Measurements from ENCODE around the gene PAX5. TPM values are rescaled to one million over a fixed set of nuclear protein-coding genes. Genes with fewer than 3 reads are reported as not detected.

The PAX5 gene
- total RNA-seq, 1 donor from 2014 or later, result not detected

DNA sequence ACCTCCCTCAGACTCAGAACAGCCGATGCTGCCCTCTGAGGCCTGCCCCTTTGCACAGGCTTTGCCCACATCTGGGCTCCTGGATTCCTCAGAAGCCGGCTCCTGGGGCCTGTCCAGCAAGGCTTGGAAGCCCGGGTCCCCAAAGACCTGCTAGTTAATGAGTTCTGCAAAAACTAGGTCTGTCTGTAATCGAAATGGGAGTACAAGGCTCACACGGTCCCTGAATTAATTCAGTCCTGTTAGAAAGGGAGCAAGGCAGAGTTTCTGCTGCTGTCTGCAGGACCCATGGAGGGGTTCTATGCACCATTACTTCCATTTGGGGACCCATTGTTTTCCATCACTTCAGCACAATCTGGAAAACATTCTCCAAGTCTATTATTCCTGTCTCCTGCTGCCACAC lies 239.6 kb downstream of the PAX5 start:
- Histone ChIP-seq H3K36me3 (ENCODE audit: control insufficient read depth, insufficient read depth, low read length) (no peaks in the 10 kb centered on the region), H3K4me3 (ENCODE audit: low read depth, low read length) (no peak overlapping the region), H3K27me3 (ENCODE audit: control insufficient read depth, insufficient read depth, low read length) (peaks cover 4% of the 10 kb centered on the region)
- no peak for TF ChIP-seq CTCF (IDR thresholded peaks at IDR 0.05; ENCODE audit: insufficient read depth, low read length, poor library complexity, severe bottlenecking)
- DNase-seq (ENCODE audit: low read depth), result no peak

GRCh38 chr9:36793277-36793676 lies 240.8 kb downstream of the PAX5 start:
- Histone ChIP-seq H3K27me3 (ENCODE audit: control insufficient read depth, insufficient read depth, low read length) (no peaks in the 10 kb centered on the region), H3K4me3 (ENCODE audit: low read depth, low read length) (no peak overlapping the region), H3K36me3 (ENCODE audit: control insufficient read depth, insufficient read depth, low read length) (no peaks in the 10 kb centered on the region)
- peak; percentile 21 for TF ChIP-seq CTCF (IDR thresholded peaks at IDR 0.05; ENCODE audit: insufficient read depth, low read length, poor library complexity, severe bottlenecking)
- no peak for DNase-seq (ENCODE audit: low read depth)

DNA sequence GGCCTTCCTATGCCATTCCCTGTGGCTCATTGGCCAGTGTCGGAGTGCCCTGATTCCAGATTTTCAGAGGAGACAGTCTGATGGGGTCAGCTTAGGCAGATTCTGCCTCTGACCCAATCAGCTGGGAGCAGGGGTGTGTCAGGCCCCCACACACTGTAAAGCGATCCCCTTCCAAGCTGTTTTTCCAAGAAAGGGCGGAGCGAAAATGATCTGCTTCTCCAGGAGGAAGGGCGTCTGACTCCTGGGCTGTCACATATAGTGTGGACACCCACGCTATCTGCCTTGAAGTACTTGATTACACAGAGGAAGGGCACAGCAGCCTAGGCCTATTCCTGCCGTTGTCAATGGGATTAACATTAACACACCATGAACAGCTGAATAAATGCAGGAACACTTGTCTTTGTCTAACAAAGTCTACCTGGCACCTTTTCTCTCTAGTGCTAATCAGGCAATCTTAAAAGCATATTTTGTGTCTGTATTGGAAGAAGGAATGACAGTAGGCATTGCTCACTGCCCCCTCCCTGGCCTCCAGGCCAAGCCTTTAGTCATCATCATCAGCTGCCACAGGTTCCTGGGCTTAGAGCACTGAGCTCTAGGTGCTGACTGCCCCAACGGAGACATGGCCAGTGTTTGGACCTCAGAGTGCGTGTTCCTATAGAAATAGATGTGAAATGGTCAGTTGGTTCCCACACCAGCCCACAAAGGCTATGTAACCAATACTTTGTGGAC lies 242.7 kb downstream of the PAX5 start:
- TF ChIP-seq CTCF (IDR thresholded peaks at IDR 0.05; ENCODE audit: insufficient read depth, low read length, poor library complexity, severe bottlenecking), result no peak
- Histone ChIP-seq H3K27me3 (ENCODE audit: control insufficient read depth, insufficient read depth, low read length) (peaks cover 2% of the 10 kb centered on the region), H3K36me3 (ENCODE audit: control insufficient read depth, insufficient read depth, low read length) (no peaks in the 10 kb centered on the region), H3K4me3 (ENCODE audit: low read depth, low read length) (no peak overlapping the region)
- no peak for DNase-seq (ENCODE audit: low read depth)

DNA sequence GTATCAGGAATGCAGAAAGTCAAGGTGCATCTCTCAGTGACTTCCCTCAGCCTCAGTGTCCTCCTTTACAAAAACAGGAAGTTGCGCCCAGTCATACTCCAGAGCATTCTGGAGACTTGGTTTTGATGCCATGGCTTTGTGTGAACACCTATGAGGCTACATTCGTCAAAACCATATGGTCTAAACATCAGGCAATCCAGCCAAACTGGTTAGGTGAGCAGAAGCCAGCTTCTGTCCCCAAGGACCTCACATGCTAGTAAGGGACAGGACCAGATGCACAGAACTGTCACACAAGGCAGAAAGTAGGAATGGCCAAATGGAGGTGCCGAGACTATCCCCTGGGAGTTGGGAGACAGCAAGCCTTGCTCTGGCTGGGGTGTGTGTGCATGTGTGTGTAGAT lies 244.2 kb downstream of the PAX5 start:
- no peak for DNase-seq (ENCODE audit: low read depth)
- H3K27me3 ChIP-seq (ENCODE audit: control insufficient read depth, insufficient read depth, low read length), result peaks cover 2% of the 10 kb centered on the region
- no peaks in the 10 kb centered on the region for H3K36me3 ChIP-seq (ENCODE audit: control insufficient read depth, insufficient read depth, low read length)
- H3K4me3 ChIP-seq (ENCODE audit: low read depth, low read length), result no peak overlapping the region
- no peak for TF ChIP-seq CTCF (IDR thresholded peaks at IDR 0.05; ENCODE audit: insufficient read depth, low read length, poor library complexity, severe bottlenecking)

DNA sequence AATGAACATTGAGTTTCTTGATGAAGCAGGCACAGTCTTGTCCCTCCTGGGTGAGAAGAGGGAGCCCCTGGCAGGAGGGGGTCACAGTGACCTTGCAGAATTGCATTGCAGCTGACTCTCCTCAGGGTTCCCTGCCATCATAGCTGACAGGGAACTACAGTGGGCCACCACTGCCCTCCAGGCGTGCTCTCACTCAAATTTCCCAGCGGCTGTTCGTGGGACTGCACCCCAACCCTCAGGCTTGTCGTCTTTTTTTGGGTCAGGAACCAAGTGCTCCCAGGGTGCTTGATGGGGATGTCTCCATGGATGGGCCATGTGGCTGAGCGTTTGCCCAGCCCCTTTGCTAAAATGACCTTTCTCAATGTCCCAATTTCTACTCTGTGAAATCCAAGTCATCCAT lies 245.5 kb downstream of the PAX5 start:
- no peaks in the 10 kb centered on the region for H3K36me3 ChIP-seq (ENCODE audit: control insufficient read depth, insufficient read depth, low read length)
- no peak for DNase-seq (ENCODE audit: low read depth)
- H3K27me3 ChIP-seq (ENCODE audit: control insufficient read depth, insufficient read depth, low read length), result peaks cover 2% of the 10 kb centered on the region
- peak; percentile 17 for TF ChIP-seq CTCF (IDR thresholded peaks at IDR 0.05; ENCODE audit: insufficient read depth, low read length, poor library complexity, severe bottlenecking)
- no peak overlapping the region for H3K4me3 ChIP-seq (ENCODE audit: low read depth, low read length)

DNA sequence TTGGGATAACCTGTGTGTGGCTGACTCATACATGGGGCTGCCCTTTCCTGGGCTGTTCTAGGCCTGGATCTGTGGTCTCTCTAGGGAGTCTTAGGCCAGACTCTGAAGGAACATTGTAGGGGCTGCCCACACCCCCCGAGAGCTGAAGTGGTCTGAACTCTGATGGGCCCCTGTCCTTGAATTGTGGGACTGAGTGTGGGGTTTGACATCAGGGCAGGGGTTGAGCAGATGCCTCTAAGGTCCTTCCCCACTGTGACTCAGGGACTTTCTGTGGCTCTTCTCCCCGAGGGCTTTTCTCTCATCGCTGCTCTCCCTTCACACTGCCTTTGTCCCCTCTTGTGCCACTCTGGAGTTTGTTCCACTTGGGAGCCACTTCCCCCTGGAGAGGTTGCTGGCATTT lies 246.4 kb downstream of the PAX5 start:
- H3K4me3 ChIP-seq (ENCODE audit: low read depth, low read length), result no peak overlapping the region
- DNase-seq (ENCODE audit: low read depth), result no peak
- no peak for TF ChIP-seq CTCF (IDR thresholded peaks at IDR 0.05; ENCODE audit: insufficient read depth, low read length, poor library complexity, severe bottlenecking)
- H3K27me3 ChIP-seq (ENCODE audit: control insufficient read depth, insufficient read depth, low read length), result peaks cover 2% of the 10 kb centered on the region
- H3K36me3 ChIP-seq (ENCODE audit: control insufficient read depth, insufficient read depth, low read length), result no peaks in the 10 kb centered on the region
